SK-N-SH (cell line): ENCODE measurements around the gene POLL. TPM values are rescaled to one million over a fixed set of nuclear protein-coding genes. Genes with fewer than 3 reads are reported as not detected.

Source experiments
- CTCF ChIA-PET: fragments of 300-600, 350-600 bp; formaldehyde crosslinking; extraction: SDS; loops from one replicate; lab custom pipeline; 2021; lab: Yijun Ruan, JAX
- POLR2A ChIA-PET: fragments of 350-600 bp; sonication (Branson Sonifier 250); formaldehyde crosslinking; extraction: SDS; loops from one replicate; lab custom pipeline; 2020; ENCODE audit warnings: antibody characterized with exemption, inconsistent platforms; lab: Yijun Ruan, JAX
- DNase-seq: peaks from one replicate; pipeline ENCODE4 v3.0.0; 2012
- H2AFZ ChIP-seq: fragments of 200-600 bp; sonication (generic); 2 replicates; pipeline ENCODE4 v1.8.1; 2016; ENCODE audit warnings: antibody characterized with exemption, mild to moderate bottlenecking, low read depth
- H3F3A ChIP-seq: fragments of 200-600 bp; sonication (generic); replicated peaks from 2 replicates; pipeline ENCODE3; 2016; ENCODE audit warnings: antibody characterized with exemption, mild to moderate bottlenecking; ENCODE audit not compliant: insufficient read depth
- H3K27ac ChIP-seq, 2 experiments: fragments of 200-500 bp in 1 of 2; fragments of 200-600 bp in 1 of 2; sonication (Bioruptor generic) in 1 of 2; sonication (generic), shearing (Covaris generic) in 1 of 2; 2 replicates each; pipeline versions ENCODE4 v1.5.1 to v1.6.1; 2014 to 2016; ENCODE audit warnings: low read depth in 2 of 2, inconsistent platforms in 1 of 2, low read length in 1 of 2, mild to moderate bottlenecking in 1 of 2, mixed read lengths in 1 of 2
- H3K27me3 ChIP-seq: fragments of 200-600 bp; sonication (generic), shearing (Covaris generic); 2 replicates; pipeline ENCODE4 v1.6.1; 2016; ENCODE audit warnings: mixed run types; ENCODE audit not compliant: insufficient read depth
- H3K36me3 ChIP-seq, 2 experiments: fragments of 200-500 bp in 1 of 2; fragments of 200-600 bp in 1 of 2; sonication (Bioruptor generic) in 1 of 2; sonication (generic) in 1 of 2; replicated peaks in 1 of 2; 2 replicates each; pipeline versions ENCODE3 to v1.5.1; 2014 to 2016; ENCODE audit warnings: low read length in 1 of 2, mild to moderate bottlenecking in 1 of 2; ENCODE audit not compliant: insufficient read depth in 2 of 2, control insufficient read depth in 1 of 2
- H3K4me1 ChIP-seq, 2 experiments: fragments of 200-500 bp in 1 of 2; fragments of 200-600 bp in 1 of 2; sonication (Bioruptor generic) in 1 of 2; sonication (generic), shearing (Covaris generic) in 1 of 2; 2 replicates each; pipeline versions ENCODE4 v1.5.1 to v1.6.1; 2014 to 2016; ENCODE audit warnings: low read depth in 1 of 2, low read length in 1 of 2, mixed run types in 1 of 2; ENCODE audit not compliant: insufficient read depth in 2 of 2, control insufficient read depth in 1 of 2
- H3K4me2 ChIP-seq: fragments of 200-600 bp; sonication (generic), shearing (Covaris generic); 2 replicates; pipeline ENCODE4 v1.6.1; 2017; ENCODE audit warnings: mixed run types
- H3K4me3 ChIP-seq, 2 experiments: fragments of 200-500 bp in 1 of 2; fragments of 200-600 bp in 1 of 2; sonication (Bioruptor generic) in 1 of 2; sonication (generic), shearing (Covaris generic) in 1 of 2; 2 replicates each; pipeline versions ENCODE4 v1.5.1 to v1.8.1; 2014 to 2016; ENCODE audit warnings: low read depth in 2 of 2, inconsistent platforms in 1 of 2, low read length in 1 of 2, mild to moderate bottlenecking in 1 of 2, mixed read lengths in 1 of 2, moderate library complexity in 1 of 2
- H3K79me2 ChIP-seq: fragments of 200-600 bp; sonication (generic); 2 replicates; pipeline ENCODE4 v1.8.1; 2017; ENCODE audit warnings: mild to moderate bottlenecking; ENCODE audit not compliant: insufficient read depth
- H3K9ac ChIP-seq: fragments of 200-600 bp; sonication (generic); 2 replicates; pipeline ENCODE4 v1.6.1; 2017; ENCODE audit warnings: mixed run types
- H3K9me2 ChIP-seq: fragments of 200-600 bp; sonication (generic); 2 replicates; pipeline ENCODE4 v1.6.1; 2017; ENCODE audit warnings: mixed run types
- H3K9me3 ChIP-seq: fragments of 200-600 bp; sonication (generic); 2 replicates; pipeline ENCODE4 v1.6.1; 2017; ENCODE audit warnings: mixed run types, mild to moderate bottlenecking, moderate library complexity
- H4K20me1 ChIP-seq: fragments of 200-600 bp; sonication (generic); 2 replicates; pipeline ENCODE4 v1.6.1; 2017; ENCODE audit warnings: mild to moderate bottlenecking, mixed run types; ENCODE audit not compliant: insufficient read depth
- CHD2 ChIP-seq: fragments of 150-350 bp; IDR thresholded peaks from 2 replicates; pipeline ENCODE4 v1.6.1; 2018; ENCODE audit warnings: low read length; ENCODE audit not compliant: partially characterized antibody
- CTCF ChIP-seq: fragments of 200-600 bp; sonication (generic); IDR thresholded peaks from 2 replicates; pipeline ENCODE4 v1.6.1; 2017; ENCODE audit warnings: antibody characterized with exemption, mild to moderate bottlenecking, moderate library complexity
- ELF1 ChIP-seq: IDR thresholded peaks from 2 replicates; pipeline ENCODE4 v1.4.0; 2012
- EP300 ChIP-seq, 2 experiments: IDR thresholded peaks; 2 replicates each; pipeline versions ENCODE4 v1.4.0 to v1.6.1; 2012; ENCODE audit warnings: borderline replicate concordance in 1 of 2, low read depth in 1 of 2, low read length in 1 of 2
- FOSL2 ChIP-seq: IDR thresholded peaks from 2 replicates; pipeline ENCODE4 v1.4.0; 2012; ENCODE audit warnings: low read depth, mild to moderate bottlenecking, moderate library complexity, borderline replicate concordance
- GABPA ChIP-seq: IDR thresholded peaks from 2 replicates; pipeline ENCODE4 v1.4.0; 2012; ENCODE audit warnings: low read depth, mild to moderate bottlenecking
- MEF2A ChIP-seq: IDR thresholded peaks from 2 replicates; pipeline ENCODE4 v1.4.0; 2012; ENCODE audit warnings: low read depth, borderline replicate concordance
- NFIC ChIP-seq: IDR thresholded peaks from 2 replicates; pipeline ENCODE4 v1.4.0; 2012; ENCODE audit warnings: borderline replicate concordance
- NRF1 ChIP-seq: IDR thresholded peaks from 2 replicates; pipeline ENCODE4 v1.6.1; 2012; ENCODE audit warnings: low read depth, mild to moderate bottlenecking, low read length
- POLR2AphosphoS5 ChIP-seq: IDR thresholded peaks from 2 replicates; pipeline ENCODE4 v1.6.1; 2012; ENCODE audit warnings: low read depth, low read length
- RCOR1 ChIP-seq: fragments of 150-350 bp; IDR thresholded peaks from 2 replicates; pipeline ENCODE4 v1.6.1; 2017; ENCODE audit warnings: antibody characterized with exemption, low read length
- REST ChIP-seq: IDR thresholded peaks from 2 replicates; pipeline ENCODE4 v1.6.1; 2012; ENCODE audit warnings: mild to moderate bottlenecking, low read depth, low read length, moderate library complexity
- RXRA ChIP-seq: IDR thresholded peaks from 2 replicates; pipeline ENCODE4 v1.4.0; 2012; ENCODE audit warnings: low read depth, mild to moderate bottlenecking, borderline replicate concordance
- SIN3A ChIP-seq: IDR thresholded peaks from 2 replicates; pipeline ENCODE4 v1.6.1; 2012; ENCODE audit warnings: low read depth, mild to moderate bottlenecking, low read length, moderate library complexity, borderline replicate concordance
- SMC3 ChIP-seq: IDR thresholded peaks from 2 replicates; pipeline ENCODE4 v1.6.1; 2012; ENCODE audit warnings: low read depth, low read length, improper control_type of control experiment
- TCF12 ChIP-seq: IDR thresholded peaks from 2 replicates; pipeline ENCODE4 v1.4.0; 2012
- TEAD4 ChIP-seq: IDR thresholded peaks from 2 replicates; pipeline ENCODE4 v1.4.0; 2012; ENCODE audit warnings: mild to moderate bottlenecking, borderline replicate concordance; ENCODE audit not compliant: insufficient read depth
- USF2 ChIP-seq: fragments of 150-350 bp; IDR thresholded peaks from 2 replicates; pipeline ENCODE4 v1.6.1; 2017; ENCODE audit warnings: antibody characterized with exemption, low read length, low read depth, borderline replicate concordance
- YY1 ChIP-seq: IDR thresholded peaks from 2 replicates; pipeline ENCODE4 v1.4.0; 2012; ENCODE audit warnings: low read depth, mild to moderate bottlenecking
- WGBS: methylation state at CpG from one replicate; pipeline ENCODE4 v1.1.6; 2017; ENCODE audit warnings: low lambda C conversion rate; 5-methylcytosine and 5-hydroxymethylcytosine counted together
- polyA plus RNA-seq, 3 experiments: library from polyadenylated mRNA; depleted of rRNA; stranded (reverse); fragments of >200 nt; gene quantifications; 2 replicates each; pipeline ENCODE4 v1.2.3, GENCODE V29; 2012
- TF ChIP-seq, protein P1 (sequence below): fragments of 150-350 bp; IDR thresholded peaks from 2 replicates; pipeline ENCODE4 v1.6.1; 2016; ENCODE audit warnings: mild to moderate bottlenecking, low read depth, low read length

Gene POLL
- polyA plus RNA-seq, 1 of the 3 experiments (the other 2 are of a cell fraction) = 22.0 TPM

- Histone ChIP-seq H3K9ac (no peak overlapping the region), H3K4me1 (peaks cover 0 to 49% of the 10 kb centered on the region in 2 experiments; a peak in 1 of 4 replicates), H3K79me2 (no peaks in the 10 kb centered on the region), H3K9me3 (no peaks in the 10 kb centered on the region), H3K27ac (no peak overlapping the region), H3K4me3 (no peak overlapping the region), H3F3A (no peaks in the 10 kb centered on the region), H3K27me3 (no peaks in the 10 kb centered on the region; the same call in 1 of the 2 replicates), H2AFZ (no peak overlapping the region), H3K9me2 (no peaks in the 10 kb centered on the region), H3K4me2 (no peak overlapping the region), H4K20me1 (no peaks in the 10 kb centered on the region), H3K36me3 (no peaks in the 10 kb centered on the region)
- WGBS = 75% methylated on average over 2 of the region's 3 CpGs
- POLR2A ChIA-PET = interaction anchor here (0.9 kb wide), 1 partner anchor 271 kb away, joined by 3 read pairs; no protein-coding TSS in a partner anchor
- CTCF ChIA-PET = interaction anchor here (0.8 to 1.3 kb wide), 4 partner anchors 96 to 350 kb away, joined by 3 to 4 read pairs (median 3); no protein-coding TSS in a partner anchor
- DNase-seq = no peak
- TF ChIP-seq TEAD4 (no peak), CHD2 (no peak), NFIC (no peak), POLR2AphosphoS5 (no peak), NRF1 (no peak), RCOR1 (no peak), EP300 (IDR thresholded peaks at IDR 0.05; ENCODE audit: borderline replicate concordance in 1 of 2, low read depth in 1 of 2, low read length in 1 of 2) (no peak), RXRA (no peak)
- TF ChIP-seq, protein P1, sequence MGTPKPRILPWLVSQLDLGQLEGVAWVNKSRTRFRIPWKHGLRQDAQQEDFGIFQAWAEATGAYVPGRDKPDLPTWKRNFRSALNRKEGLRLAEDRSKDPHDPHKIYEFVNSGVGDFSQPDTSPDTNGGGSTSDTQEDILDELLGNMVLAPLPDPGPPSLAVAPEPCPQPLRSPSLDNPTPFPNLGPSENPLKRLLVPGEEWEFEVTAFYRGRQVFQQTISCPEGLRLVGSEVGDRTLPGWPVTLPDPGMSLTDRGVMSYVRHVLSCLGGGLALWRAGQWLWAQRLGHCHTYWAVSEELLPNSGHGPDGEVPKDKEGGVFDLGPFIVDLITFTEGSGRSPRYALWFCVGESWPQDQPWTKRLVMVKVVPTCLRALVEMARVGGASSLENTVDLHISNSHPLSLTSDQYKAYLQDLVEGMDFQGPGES = no peak
These were observed 25.1 kb downstream of the POLL start for GRCh38 chr10:101563007-101563406.

- WGBS = 82% methylated on average over 5 of the region's 5 CpGs
- Histone ChIP-seq H3F3A (no peaks in the 10 kb centered on the region), H3K4me1 (peaks cover 0 to 57% of the 10 kb centered on the region in 2 experiments; a peak in 1 of 4 replicates), H4K20me1 (no peaks in the 10 kb centered on the region), H3K36me3 (no peaks in the 10 kb centered on the region), H3K9me3 (no peaks in the 10 kb centered on the region)
- POLR2A ChIA-PET = interaction anchor here (0.9 kb wide), 1 partner anchor 270 kb away, joined by 3 read pairs; no protein-coding TSS in a partner anchor
- TF ChIP-seq TCF12 (no peak), EP300 (IDR thresholded peaks at IDR 0.05; ENCODE audit: borderline replicate concordance in 1 of 2, low read depth in 1 of 2, low read length in 1 of 2) (no peak), CHD2 (no peak), REST (no peak), ELF1 (no peak), NFIC (no peak), FOSL2 (no peak), GABPA (no peak), CTCF (no peak), POLR2AphosphoS5 (no peak), SMC3 (no peak), YY1 (no peak), TEAD4 (no peak), RCOR1 (no peak), SIN3A (no peak), USF2 (no peak), MEF2A (no peak)
- TF ChIP-seq, all 33 proteins: peak for 0
- H3K4me3 ChIP-seq = no peak overlapping the region
- CTCF ChIA-PET = interaction anchor here (0.8 to 10.1 kb wide), 6 partner anchors 9 to 348 kb away, joined by 3 to 58 read pairs (median 5); no protein-coding TSS in a partner anchor
- H3K79me2 ChIP-seq = no peaks in the 10 kb centered on the region
- no peaks in the 10 kb centered on the region for H3K9me2 ChIP-seq
- no peak overlapping the region for H3K27ac ChIP-seq
- H3K4me2 ChIP-seq = no peak overlapping the region
- H3K27me3 ChIP-seq = no peaks in the 10 kb centered on the region; the same call in 1 of the 2 replicates
- H2AFZ ChIP-seq = no peak overlapping the region
- no peak for DNase-seq
- no peak overlapping the region for H3K9ac ChIP-seq
These were observed 25.8 kb downstream of the POLL start for GRCh38 chr10:101562231-101562630.
